Measurements from ENCODE around the gene NAP1L5. TPM values are rescaled to one million over a fixed set of nuclear protein-coding genes. Genes with fewer than 3 reads are reported as not detected.

The NAP1L5 gene, protein sequence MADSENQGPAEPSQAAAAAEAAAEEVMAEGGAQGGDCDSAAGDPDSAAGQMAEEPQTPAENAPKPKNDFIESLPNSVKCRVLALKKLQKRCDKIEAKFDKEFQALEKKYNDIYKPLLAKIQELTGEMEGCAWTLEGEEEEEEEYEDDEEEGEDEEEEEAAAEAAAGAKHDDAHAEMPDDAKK
- total RNA-seq, result 86.7 TPM

GRCh38 chr4:88697588-88698329 lies at the start of gene NAP1L5:
NAP1L5 (minus strand) TSS chr4:88697829; CDS start chr4:88697754, 75 bp downstream.

Small RNAs within 50 kb of the gene (small RNA-seq; reads per million reads assigned to genes)
- gene RF02115, result not detected
- gene RNU6-33P, result 0.10 reads per million

Other genes with a start within 250 kb of the NAP1L5 start
- 3.5 TPM for gene HERC5, start 240.7 kb downstream of the NAP1L5 start, total RNA-seq
- gene PYURF, start 174.1 kb downstream of the NAP1L5 start, total RNA-seq, result 78.2 TPM
- gene HERC3, start 105.3 kb downstream of the NAP1L5 start, total RNA-seq, result 39.2 TPM

All from diencephalon (tissue), 1 donor.